GM12874 (cell line): ENCODE data around the gene PBX1.

ENCODE experiments used
- TF ChIP-seq, protein P1 (sequence below): IDR thresholded peaks from 2 replicates; pipeline ENCODE4 v1.5.1; 2011; ENCODE audit warnings: low read depth, mild to moderate bottlenecking, control low read depth, low read length, moderate library complexity; ENCODE audit not compliant: insufficient read depth

The PBX1 gene

DNA sequence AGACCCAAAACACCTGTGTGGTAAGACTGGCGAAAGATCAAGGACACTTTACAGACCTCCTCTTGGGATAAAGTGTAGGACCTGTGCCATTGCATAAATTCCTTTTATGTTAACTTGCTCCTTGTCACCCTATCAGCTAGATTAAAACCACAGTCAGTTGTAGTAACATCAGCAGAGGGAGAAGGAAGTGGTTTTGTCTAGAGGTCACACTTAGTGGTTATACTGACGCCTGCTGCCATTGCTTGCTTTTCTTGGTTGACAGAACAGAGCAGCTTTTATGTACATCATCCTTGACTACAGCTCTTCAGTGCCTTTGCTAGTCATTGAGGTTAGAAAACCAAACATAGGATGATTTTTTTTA lies 101.4 kb downstream of the PBX1 start:
- TF ChIP-seq, protein P1, sequence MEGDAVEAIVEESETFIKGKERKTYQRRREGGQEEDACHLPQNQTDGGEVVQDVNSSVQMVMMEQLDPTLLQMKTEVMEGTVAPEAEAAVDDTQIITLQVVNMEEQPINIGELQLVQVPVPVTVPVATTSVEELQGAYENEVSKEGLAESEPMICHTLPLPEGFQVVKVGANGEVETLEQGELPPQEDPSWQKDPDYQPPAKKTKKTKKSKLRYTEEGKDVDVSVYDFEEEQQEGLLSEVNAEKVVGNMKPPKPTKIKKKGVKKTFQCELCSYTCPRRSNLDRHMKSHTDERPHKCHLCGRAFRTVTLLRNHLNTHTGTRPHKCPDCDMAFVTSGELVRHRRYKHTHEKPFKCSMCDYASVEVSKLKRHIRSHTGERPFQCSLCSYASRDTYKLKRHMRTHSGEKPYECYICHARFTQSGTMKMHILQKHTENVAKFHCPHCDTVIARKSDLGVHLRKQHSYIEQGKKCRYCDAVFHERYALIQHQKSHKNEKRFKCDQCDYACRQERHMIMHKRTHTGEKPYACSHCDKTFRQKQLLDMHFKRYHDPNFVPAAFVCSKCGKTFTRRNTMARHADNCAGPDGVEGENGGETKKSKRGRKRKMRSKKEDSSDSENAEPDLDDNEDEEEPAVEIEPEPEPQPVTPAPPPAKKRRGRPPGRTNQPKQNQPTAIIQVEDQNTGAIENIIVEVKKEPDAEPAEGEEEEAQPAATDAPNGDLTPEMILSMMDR, result no peak

DNA sequence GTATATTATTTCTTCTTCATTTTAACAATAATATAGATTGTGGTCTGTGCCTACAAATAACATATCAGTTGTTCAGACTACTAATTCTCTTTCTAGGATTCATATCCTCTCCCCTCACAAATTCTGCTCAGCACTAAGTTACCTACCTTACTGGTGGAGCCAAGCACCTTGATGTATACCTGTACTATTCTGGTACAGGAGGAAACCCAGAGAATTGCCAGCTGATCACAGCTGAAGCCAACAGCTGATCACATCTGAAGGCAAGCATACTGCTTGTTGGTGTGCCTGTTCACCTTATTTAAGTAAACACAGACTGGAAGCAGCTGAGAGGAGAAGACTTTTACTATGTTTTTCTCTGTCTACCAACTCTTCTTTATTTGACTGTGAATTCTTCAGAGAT lies 101.8 kb downstream of the PBX1 start:
- TF ChIP-seq, protein P1, result no peak

DNA sequence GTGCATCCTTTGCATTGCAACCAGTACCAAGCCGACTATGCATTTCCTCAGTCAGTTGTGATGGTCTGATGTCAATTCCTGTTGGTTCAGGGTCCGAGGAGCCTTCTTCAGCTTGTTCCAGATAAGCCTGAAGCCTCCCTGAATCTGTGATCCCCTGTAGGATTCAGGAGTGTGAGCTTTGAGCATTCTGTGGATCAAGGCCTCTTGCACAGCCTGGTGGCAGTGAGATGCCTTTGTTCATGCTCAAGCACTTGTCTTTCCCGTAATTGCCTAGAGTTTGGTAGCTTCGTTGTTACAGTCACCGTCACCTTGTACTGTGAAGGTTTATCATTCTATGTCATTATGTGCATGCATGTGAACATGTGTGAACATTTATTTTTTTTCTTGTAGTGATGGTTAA lies 103.5 kb downstream of the PBX1 start:
- TF ChIP-seq, protein P1, result no peak

DNA sequence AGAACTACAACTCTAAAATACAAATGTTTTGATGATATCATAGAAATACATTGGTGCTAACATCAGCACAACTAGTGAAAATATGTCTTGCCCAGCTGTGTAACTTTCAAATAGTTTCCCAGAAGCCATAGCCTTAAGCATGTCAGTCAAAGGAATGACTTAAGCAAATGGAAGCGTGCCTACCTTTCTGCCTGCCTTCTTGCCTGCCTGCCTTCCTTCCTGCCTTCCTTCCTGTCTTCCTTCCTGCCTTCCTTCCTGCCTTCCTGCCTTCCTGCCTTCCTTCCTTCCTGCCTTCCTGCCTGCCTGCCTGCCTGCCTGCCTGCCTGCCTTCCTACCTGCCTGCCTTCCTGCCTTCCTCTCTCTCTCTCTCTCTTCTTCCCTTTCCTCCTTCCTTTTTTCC lies 104.0 kb downstream of the PBX1 start:
- TF ChIP-seq, protein P1, result no peak

DNA sequence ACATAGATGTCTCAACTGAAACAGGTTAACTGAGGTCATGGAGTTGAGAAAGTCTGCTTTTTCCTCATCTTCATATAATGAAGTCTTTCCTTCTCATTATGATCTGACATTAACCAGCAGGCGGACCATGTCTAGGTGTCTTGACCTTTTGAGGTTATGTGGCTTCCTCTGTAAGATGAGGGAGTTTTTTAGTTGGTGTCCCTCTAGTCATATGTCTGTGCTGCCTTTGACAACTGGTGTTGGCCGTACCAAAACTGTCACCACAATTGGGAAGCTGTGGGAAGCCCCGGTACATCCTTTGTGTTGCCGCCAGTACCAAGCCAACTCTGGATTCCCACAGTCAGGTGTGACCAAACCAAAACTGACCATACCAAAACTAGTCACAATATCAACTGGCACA lies 105.1 kb downstream of the PBX1 start:
- TF ChIP-seq, protein P1, result no peak

DNA sequence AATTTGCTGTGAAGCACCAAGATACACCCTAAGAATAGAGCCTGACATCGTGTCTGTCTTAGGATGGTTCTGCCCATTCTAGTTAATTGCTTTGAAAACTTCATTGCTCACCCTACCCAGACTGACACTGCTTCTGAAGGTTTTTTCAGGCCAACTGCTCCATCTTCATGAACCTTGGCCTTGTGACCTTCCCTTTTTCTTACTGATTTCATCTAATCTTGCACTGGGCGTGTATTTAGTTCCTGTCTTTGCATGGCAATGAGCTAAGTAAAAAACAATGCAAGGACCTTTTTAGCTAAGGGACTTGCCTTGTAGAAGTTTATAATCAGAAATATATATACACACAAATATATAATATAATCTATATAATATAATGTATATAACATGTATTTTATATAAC lies 108.0 kb downstream of the PBX1 start:
- TF ChIP-seq, protein P1, result no peak

DNA sequence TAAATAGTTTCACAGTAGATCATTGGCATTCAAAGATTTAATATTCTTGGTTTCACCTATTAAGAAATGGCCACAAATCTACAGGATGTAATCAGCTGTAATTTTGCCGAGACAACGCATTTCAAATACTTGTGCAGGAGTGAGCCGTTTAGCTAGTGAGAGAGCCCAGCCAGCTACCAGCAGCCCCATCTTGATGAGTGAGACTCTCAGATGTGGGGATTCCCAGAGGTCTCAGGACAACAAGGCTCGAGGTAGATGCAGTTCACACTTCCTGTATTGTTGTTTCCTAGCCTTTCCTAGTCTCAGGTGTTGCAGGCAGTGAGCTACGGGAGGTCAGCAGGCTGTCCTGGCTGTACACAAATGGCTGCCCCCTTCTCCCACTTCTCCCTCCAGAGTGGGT lies 108.6 kb downstream of the PBX1 start:
- TF ChIP-seq, protein P1, result no peak
